ENCODE data around the gene NTM.
A peak's percentile ranks its signal among the peaks of the same experiment; 100 is the strongest.

Gene NTM

DNA sequence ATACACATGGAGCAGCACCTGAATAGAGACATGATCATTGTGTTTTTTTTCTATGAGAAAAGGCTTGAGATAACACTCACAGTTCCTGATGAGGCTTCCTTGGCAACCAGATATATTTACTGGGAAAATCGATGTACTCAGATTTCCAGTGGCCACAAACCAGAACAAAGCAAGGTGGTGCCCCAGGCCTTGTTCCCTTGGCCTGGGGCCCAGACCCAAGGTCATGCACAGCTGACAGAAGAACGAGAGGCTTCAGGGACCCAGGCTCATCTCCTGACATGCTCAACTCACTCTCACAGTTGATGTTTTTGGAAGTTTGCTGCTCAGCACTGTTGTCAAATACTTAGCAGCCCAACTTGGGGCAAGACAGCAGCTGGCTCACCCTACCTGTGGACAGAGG lies 281.8 kb downstream of the NTM start:
- DNase-seq = no peak

DNA sequence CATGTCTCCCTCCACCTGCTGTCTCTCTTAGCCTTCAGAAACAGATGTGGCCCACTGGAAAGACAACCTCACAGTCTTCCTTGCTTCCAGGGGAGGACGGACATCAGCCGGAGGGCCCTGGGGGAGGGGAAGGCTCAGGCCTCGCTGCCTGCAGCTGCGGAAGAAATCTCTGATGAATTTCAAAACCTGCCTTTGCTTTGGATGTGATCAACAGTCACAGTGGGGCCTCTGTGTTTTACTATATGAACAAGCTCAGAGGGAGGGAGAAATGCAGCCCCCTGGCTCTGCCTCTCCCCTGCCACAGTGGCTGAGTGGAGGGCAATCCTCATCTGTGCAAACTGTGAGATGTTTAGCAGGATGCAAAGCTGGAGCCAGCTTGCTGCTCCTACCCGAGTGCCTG lies 282.8 kb downstream of the NTM start:
- DNase-seq = no peak

- DNase-seq = no peak
These were observed 284.4 kb downstream of the NTM start for GRCh38 chr11:131654849-131655248.

DNA sequence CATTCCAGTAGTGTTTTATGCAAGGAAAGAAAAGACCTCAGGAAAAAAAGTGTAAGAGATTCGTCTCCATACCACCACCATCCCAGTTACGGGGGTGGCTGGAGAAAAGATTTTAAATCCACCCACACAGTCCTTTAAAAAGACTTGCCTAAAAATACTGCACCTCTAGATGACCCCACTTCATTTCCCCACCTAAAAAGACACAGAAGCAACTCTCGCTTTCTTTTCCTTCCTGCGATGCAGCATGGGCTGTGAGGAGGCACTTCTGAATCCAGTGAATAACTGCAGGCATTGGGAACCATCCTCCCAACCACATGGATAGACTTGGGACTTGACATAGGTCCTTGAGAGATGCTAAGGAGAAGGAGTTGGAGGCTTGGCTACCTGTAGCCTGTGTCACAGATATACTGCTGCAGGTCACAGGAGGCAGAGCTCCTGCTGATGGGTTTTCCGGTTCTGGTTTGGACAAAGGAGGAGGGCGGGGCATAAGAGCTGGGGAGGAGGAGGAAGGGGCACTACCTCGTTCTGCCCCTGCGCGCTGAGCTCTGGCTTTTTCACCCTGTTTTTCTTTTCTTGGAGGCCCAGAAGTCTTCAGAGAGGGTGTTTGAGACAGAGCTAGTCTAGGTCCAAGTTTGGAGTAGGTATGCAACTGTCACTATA lies 285.9 kb downstream of the NTM start:
- DNase-seq = no peak

- no peak for DNase-seq
These were observed 286.4 kb downstream of the NTM start for GRCh38 chr11:131656839-131657211.

- peak; percentile 50 for DNase-seq
These were observed 288.0 kb downstream of the NTM start for GRCh38 chr11:131658414-131658813.

- DNase-seq = peak; percentile 94
These were observed 288.5 kb downstream of the NTM start for GRCh38 chr11:131658952-131659351.

DNA sequence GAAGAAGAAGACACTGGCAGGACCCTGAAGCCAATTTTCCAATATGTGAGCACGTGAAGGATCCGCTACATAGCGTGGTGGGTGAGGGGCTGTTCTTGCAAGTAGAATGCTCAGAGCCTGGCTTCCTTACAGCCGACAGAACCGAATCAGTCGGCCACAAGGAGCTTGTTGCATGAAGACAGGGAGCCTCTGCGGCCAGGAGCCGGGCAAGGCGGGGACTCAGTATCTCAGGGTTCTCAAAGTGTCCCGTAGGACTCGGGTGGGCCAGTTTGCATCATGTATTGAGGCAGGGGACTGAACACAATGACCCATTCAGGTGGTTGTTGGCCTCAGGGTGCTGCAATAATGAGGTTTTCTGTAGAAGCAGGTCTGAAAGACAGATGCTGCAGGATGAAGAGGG lies 289.5 kb downstream of the NTM start:
- no peak for DNase-seq

GRCh38 chr11:131661132-131661531 lies 290.7 kb downstream of the NTM start:
- DNase-seq = no peak

DNA sequence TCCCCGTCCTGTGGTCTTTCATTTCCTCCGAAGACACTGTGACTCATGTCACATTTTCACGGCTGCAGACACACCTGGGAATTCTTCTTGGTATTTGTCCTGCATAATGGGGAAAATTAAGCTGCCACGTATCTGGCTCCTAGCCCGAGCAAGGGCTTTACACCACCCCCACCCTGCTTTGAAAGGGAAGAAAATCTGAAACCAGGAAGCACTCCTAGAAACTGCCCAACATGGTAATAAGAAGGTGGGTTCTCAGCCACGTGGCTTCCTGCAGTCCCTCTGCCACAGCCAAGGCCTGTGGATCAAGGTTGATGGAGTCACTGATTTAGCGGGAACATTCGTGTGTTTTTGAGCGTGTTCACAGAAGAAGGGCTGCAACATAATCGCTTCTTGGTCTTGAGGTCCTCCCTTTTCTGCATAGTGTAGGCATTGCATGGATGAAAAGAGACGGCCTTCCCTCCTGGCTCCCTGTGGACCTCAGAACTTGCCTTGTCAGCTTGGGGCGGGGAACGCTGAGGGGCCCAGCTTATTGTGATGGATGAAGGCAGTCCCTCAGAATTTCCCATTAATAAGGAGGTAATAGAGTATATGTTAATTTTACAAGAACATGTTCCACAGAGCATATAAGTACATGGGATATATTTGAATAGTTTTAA lies 292.0 kb downstream of the NTM start:
- DNase-seq = peak; percentile 38

DNA sequence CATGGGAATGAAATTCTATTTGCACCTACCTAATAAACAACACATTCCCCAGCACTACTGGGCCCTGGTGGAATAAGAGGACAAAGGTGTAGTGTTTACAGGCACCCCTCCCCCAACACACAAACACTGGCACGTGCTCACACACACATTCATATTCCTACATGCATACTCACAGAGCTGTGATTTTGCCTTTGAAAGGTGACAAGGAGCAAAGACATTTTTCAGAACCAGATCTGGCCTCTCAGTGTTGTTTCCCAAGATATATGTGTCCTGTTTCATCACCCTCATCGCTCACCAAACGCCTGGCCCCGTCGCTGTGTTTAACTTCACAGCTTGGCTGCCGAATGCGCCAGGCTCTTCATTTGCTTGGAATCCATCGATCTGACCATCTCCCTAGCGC lies 292.6 kb downstream of the NTM start:
- no peak for DNase-seq

DNA sequence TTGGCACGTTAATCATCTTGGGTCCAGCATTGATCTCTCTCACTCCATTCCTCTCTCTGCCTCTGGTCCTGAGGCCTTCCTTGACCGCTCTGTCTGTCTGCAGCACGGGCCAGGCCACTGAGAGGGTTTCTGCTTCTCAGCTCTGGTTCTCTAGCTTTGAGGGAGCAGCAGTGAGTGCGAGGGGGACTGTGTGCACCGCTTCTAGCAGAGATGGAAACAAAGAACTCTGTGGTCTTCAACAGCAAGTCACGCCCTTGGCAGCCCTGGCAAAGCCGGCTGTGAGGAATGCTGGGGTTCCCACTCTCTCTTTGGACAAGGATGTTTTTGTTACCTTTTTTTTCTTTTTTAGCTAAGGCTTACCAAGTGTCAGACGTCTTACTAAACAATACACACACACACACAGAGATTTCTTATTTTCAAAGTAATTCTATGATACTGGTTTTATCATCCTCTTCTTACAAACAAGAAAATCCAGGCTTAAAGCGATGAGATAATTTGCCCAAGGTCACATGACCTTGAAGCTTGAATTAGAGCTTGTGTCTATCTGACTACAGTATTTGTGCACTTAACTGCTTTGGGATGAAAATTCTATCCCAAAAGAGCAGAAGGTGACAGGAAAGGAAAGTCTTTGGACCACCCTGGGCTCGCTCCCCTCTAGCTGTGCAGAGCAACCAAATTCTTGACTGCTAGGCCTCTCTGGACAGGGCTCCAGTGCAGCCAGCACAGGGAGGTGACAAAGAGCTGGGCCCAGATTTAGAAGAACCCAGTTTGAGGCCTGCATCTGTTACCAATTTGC lies 293.2 kb downstream of the NTM start:
- no peak for DNase-seq

- no peak for DNase-seq
These were observed 293.9 kb downstream of the NTM start for GRCh38 chr11:131664293-131664692.

DNA sequence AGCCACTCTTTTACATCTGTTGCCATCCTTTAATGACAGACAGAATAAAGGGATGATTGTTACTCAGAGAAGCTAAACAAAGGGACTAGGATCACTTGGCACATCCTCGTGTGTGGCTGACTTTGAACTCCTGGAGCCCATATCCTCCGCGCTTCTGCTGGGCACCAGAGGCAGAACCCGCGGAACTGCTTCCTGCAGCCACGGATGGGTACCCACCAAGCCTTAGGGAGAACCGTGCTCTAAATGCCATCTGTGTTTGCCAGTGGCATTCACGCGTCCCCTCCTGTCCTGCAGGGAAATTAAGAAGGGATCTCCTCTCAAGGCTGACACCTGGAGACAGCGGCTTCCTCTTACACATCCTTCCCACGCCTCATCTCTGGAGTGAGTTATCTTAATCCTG lies 294.4 kb downstream of the NTM start:
- DNase-seq = no peak

- DNase-seq = peak; percentile 30
These were observed 295.0 kb downstream of the NTM start for GRCh38 chr11:131665344-131665968.

DNA sequence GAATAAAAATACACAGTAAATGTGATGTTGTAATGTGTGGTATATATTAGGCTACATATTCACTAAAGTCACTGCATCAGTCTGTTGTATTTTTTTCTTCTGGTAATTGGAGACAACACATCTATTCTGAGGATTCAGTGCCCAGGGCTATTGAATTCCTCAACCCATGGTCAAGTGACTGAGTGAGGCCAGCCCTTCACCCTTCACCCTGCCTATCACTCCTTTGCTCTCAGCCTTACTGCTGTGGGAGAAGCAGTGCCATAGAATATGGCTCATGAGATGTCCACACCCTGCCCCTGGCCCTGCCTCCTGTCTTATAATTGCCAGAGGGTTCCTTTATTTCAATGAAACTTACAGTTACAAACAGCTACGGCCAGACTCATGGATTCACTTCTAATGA lies 295.6 kb downstream of the NTM start:
- no peak for DNase-seq

DNA sequence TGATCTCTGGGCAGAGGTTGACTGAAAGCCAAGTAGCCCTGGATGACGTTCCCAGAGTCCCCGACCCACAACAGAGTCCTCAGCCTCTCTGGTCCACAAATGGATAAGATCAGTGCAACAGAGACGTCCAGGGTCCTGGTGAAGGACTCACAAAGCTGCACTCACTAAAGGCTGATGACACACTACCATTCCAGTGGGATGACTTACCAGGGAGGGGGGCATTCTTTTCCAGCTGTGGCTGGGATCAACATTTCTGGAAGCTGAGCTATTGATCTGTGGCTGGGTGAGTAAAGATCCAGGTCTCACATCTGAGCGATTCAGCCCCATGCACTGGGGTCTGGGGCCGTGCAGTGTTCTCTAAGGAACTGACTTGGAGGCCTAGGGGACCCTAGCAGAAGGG lies 296.2 kb downstream of the NTM start:
- DNase-seq = no peak

DNA sequence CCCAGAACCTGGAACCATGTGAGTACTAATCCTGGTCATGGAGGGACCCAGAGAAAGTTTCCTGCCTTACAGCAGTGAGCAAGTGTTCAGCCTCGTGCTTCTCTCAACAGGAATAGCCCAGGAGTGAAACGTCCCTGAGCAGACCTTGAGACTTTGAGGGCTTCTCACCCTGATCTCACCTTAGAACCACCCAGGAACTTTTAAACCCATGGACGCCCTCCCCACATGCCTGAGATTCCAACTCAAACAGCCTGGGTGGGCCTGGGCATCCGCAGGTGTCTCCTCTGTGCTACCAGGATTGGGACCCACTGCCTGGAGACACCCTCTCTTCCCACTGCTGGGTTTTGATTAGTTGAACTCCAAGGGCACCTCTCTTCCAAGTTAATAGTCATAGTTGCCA lies 297.2 kb downstream of the NTM start:
- no peak for DNase-seq

DNA sequence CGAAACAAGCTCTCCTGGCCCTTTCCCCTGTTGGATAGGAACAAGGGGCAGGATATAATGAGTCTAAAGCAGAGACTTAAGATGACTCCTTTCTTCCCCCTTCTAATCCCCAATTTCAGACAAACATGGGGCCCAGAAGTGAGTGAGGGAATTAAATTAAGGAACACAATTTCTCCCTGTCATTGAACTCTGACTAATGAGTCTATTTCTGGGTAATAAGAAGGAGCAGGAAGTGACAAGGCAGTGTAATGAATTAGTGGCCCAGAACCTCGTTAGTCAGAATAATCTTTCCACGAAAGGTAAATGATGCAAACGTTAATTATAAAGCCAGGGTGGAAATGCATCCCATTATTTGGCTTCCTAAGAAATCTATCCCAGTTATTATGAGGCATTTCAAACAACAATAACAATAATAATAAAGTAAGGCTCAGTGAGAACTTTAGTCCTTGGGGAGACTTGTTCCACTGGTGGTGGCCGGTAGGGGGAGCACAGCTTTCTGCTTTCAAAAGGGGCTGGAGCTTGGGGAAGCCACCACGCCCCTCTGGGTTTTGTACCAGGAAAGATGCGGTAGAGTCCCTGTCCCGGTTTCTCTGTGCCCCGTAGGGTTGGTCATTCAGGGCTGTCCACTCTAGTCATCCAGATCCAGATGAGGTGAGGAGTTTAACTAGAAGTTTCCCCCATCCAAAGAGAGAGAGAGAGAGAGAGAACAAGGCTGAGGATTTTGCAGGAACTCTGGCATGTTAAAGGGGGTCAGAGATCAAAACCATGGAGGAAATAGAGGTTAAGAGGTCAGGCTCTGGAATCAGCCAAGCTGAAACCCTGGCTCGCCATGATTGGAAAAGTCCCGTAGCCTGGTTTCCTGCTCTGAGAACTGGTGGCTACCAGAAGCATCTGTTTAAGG lies 298.3 kb downstream of the NTM start:
- peak; percentile 44 for DNase-seq

DNA sequence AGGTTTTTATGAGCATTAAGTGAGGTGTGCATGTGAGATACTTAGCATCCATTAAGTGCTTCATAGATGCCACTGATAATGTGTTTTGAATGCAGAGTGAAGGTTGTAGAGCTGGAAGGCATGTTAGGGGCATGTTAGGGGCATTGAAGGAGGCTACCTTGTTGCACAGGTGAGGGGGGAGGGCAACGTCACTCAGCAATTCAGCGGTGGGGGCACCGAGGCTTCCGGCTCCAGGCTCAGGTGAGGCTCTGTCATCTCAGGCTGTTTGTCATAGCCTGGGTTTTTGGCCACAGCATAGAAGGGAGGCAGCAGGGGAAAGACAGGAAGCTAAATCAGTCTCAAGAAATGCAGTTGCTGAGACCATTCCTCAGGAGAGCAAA lies 299.0 kb downstream of the NTM start:
- no peak for DNase-seq

DNA sequence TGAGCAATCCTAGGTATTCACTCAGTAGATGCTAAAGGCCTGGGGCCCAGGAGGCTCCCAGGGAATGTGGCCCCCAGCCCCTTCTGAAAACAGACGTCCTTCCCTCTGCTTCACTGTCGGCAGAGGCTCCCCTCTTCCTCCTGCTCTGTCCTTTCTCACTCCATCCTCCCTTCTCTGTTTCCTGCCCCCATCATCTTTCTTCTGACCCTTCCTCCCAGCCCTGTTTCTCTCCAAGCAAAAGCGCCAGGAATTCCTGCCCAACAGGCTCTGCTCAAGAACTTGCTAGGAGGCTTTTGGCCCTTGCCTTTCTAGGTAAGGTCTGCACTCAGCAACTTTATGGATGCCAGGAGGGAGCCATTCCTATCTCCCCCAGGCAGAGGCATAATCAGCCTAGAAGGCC lies 300.5 kb downstream of the NTM start:
- no peak for DNase-seq

DNA sequence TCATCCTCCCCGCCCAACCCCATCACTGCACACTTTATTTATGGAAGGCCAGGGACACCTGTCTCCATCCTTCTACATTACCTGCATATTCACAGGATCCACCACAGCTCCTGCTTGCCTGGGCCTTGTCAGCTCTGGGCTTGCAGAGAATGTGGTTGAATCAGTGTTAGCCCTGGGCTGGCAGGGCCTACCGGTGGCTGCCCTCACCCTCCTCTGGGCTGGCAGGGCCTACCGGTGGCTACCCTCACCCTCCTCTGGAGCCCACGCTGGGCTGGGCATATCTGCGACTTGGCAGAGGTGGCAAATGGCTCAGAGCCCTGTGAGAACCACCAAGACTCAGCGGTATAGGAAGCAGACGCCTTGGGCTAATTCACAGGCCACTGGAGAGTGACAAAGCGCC lies 300.9 kb downstream of the NTM start:
- no peak for DNase-seq

GRCh38 chr11:131671734-131672133 lies 301.3 kb downstream of the NTM start:
- DNase-seq = no peak
